NCI-H774 (cell line): Measurements from ENCODE around the gene SH2D3A.
"Not testable (repeated sequence)": the region's sequence is repeated elsewhere in the genome, so short reads cannot be mapped to it uniquely, and the experiment has no call there.

Source experiments
- DNase-seq: peaks from one replicate; lab custom pipeline; 2025; lab: John Stamatoyannopoulos, UW

Gene SH2D3A

GRCh38 chr19:6721773-6722172 lies 45.5 kb downstream of the SH2D3A start:
- no peak for DNase-seq

GRCh38 chr19:6721138-6721474 lies 46.1 kb downstream of the SH2D3A start:
- no peak for DNase-seq

- no peak for DNase-seq
These were observed 46.7 kb downstream of the SH2D3A start, which contains the start of gene C3 for GRCh38 chr19:6720369-6721137. C3 (minus strand) TSS chr19:6720650; CDS start chr19:6720589, 61 bp downstream.

GRCh38 chr19:6719992-6720368 lies 47.3 kb downstream of the SH2D3A start:
- DNase-seq, result no peak

- DNase-seq, result no peak
These were observed 47.7 kb downstream of the SH2D3A start for GRCh38 chr19:6719540-6719861.

GRCh38 chr19:6718741-6719539 lies 48.3 kb downstream of the SH2D3A start:
- no peak for DNase-seq

- no peak for DNase-seq
These were observed 49.0 kb downstream of the SH2D3A start for GRCh38 chr19:6718111-6718740.

- no peak for DNase-seq
These were observed 49.7 kb downstream of the SH2D3A start for GRCh38 chr19:6717441-6717971.

GRCh38 chr19:6717036-6717435 lies 50.2 kb downstream of the SH2D3A start:
- DNase-seq, result no peak

GRCh38 chr19:6716610-6716970 lies 50.6 kb downstream of the SH2D3A start:
- DNase-seq, result no peak

GRCh38 chr19:6714749-6715555 lies 52.3 kb downstream of the SH2D3A start:
- DNase-seq, result no peak

GRCh38 chr19:6713773-6714692 lies 53.2 kb downstream of the SH2D3A start:
- no peak for DNase-seq

GRCh38 chr19:6712692-6713670 lies 54.3 kb downstream of the SH2D3A start:
- DNase-seq, result no peak

- no peak for DNase-seq
These were observed 55.0 kb downstream of the SH2D3A start for GRCh38 chr19:6712231-6712630.

GRCh38 chr19:6711605-6712004 lies 55.6 kb downstream of the SH2D3A start:
- DNase-seq, result no peak

GRCh38 chr19:6711078-6711361 lies 56.2 kb downstream of the SH2D3A start:
- no peak for DNase-seq

GRCh38 chr19:6710273-6711077 lies 56.8 kb downstream of the SH2D3A start:
- no peak for DNase-seq

GRCh38 chr19:6709549-6709948 lies 57.7 kb downstream of the SH2D3A start:
- DNase-seq, result no peak

- DNase-seq, result not testable (repeated sequence)
These were observed 58.3 kb downstream of the SH2D3A start for GRCh38 chr19:6708913-6709312.
